ENCODE measurements around the gene APOM.

Gene APOM

GRCh38 chr6:31687860-31688693 is 32.4 kb downstream of the APOM start:
- H3K27me3 ChIP-seq (ENCODE audit: insufficient read depth, low read length), result no peaks in the 10 kb centered on the region
- H3K4me1 ChIP-seq (ENCODE audit: insufficient read depth, low read length), result no peaks in the 10 kb centered on the region
- H3K9ac ChIP-seq (ENCODE audit: low read depth, low read length), result no peak overlapping the region
- 83% methylated on average over 14 of the region's 14 CpGs for WGBS
- H3K27ac ChIP-seq (ENCODE audit: low read depth, low read length), result no peak overlapping the region
- H3K4me3 ChIP-seq (ENCODE audit: low read length), result no peak overlapping the region
- peaks cover 62% of the 10 kb centered on the region for H3K36me3 ChIP-seq (ENCODE audit: insufficient read depth, low read length)
- no peaks in the 10 kb centered on the region for H3K9me3 ChIP-seq (ENCODE audit: insufficient read depth, low read depth, low read length)

GRCh38 chr6:31689249-31690110 is 33.8 kb downstream of the APOM start:
- Histone ChIP-seq H3K36me3 (ENCODE audit: insufficient read depth, low read length) (peaks cover 73% of the 10 kb centered on the region), H3K4me1 (ENCODE audit: insufficient read depth, low read length) (no peaks in the 10 kb centered on the region), H3K27ac (ENCODE audit: low read depth, low read length) (no peak overlapping the region), H3K27me3 (ENCODE audit: insufficient read depth, low read length) (no peaks in the 10 kb centered on the region), H3K9ac (ENCODE audit: low read depth, low read length) (no peak overlapping the region), H3K4me3 (ENCODE audit: low read length) (no peak overlapping the region), H3K9me3 (ENCODE audit: insufficient read depth, low read depth, low read length) (no peaks in the 10 kb centered on the region)
- 89% methylated on average over 11 of the region's 11 CpGs for WGBS

GRCh38 chr6:31690231-31691077 is 34.8 kb downstream of the APOM start:
- H3K36me3 ChIP-seq (ENCODE audit: insufficient read depth, low read length), result peaks cover 81% of the 10 kb centered on the region
- no peak overlapping the region for H3K4me3 ChIP-seq (ENCODE audit: low read length)
- H3K9ac ChIP-seq (ENCODE audit: low read depth, low read length), result no peak overlapping the region
- no peak overlapping the region for H3K27ac ChIP-seq (ENCODE audit: low read depth, low read length)
- H3K9me3 ChIP-seq (ENCODE audit: insufficient read depth, low read depth, low read length), result no peaks in the 10 kb centered on the region
- H3K27me3 ChIP-seq (ENCODE audit: insufficient read depth, low read length), result no peaks in the 10 kb centered on the region
- no peaks in the 10 kb centered on the region for H3K4me1 ChIP-seq (ENCODE audit: insufficient read depth, low read length)
- whole genome bisulfite sequencing, result 71% methylated on average over 8 of the region's 10 CpGs

GRCh38 chr6:31691078-31691463 is 35.4 kb downstream of the APOM start:
- 94% methylated on average over 5 of the region's 6 CpGs for WGBS
- no peak overlapping the region for H3K9ac ChIP-seq (ENCODE audit: low read depth, low read length)
- no peak overlapping the region for H3K27ac ChIP-seq (ENCODE audit: low read depth, low read length)
- no peaks in the 10 kb centered on the region for H3K9me3 ChIP-seq (ENCODE audit: insufficient read depth, low read depth, low read length)
- no peak overlapping the region for H3K4me3 ChIP-seq (ENCODE audit: low read length)
- no peaks in the 10 kb centered on the region for H3K27me3 ChIP-seq (ENCODE audit: insufficient read depth, low read length)
- peaks cover 81% of the 10 kb centered on the region for H3K36me3 ChIP-seq (ENCODE audit: insufficient read depth, low read length)
- H3K4me1 ChIP-seq (ENCODE audit: insufficient read depth, low read length), result no peaks in the 10 kb centered on the region

DNA sequence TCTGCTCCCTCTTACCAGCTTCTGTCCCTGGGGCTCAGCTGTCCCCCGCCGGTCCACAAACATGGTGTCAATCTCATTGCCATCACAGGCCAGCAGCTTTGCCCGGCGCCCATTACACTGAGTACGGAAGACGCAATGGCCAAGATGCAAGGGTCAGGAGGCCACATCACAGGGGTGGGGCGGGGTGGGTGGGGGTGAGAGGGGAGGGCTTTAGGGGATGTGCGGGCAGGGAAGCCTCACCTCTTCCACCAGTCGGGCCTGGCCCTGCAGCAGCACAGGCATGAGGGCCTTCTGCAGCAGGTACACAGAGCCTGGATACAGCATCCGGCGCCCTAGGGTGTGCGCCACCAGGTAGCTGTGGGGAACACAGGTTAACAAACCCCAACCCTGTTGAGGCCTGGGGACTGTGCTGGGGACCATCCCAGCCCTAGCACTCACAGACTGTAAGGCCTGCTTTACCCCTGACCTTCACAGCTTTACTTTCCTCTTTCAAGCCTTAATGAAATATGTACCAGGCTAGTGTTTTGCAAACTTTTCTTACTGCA is 35.9 kb downstream of the APOM start:
- H3K27ac ChIP-seq (ENCODE audit: low read depth, low read length), result no peak overlapping the region
- H3K36me3 ChIP-seq (ENCODE audit: insufficient read depth, low read length), result peaks cover 77% of the 10 kb centered on the region
- no peaks in the 10 kb centered on the region for H3K9me3 ChIP-seq (ENCODE audit: insufficient read depth, low read depth, low read length)
- WGBS, result 93% methylated on average over 12 of the region's 12 CpGs
- H3K4me1 ChIP-seq (ENCODE audit: insufficient read depth, low read length), result no peaks in the 10 kb centered on the region
- H3K4me3 ChIP-seq (ENCODE audit: low read length), result no peak overlapping the region
- H3K9ac ChIP-seq (ENCODE audit: low read depth, low read length), result no peak overlapping the region
- H3K27me3 ChIP-seq (ENCODE audit: insufficient read depth, low read length), result no peaks in the 10 kb centered on the region

DNA sequence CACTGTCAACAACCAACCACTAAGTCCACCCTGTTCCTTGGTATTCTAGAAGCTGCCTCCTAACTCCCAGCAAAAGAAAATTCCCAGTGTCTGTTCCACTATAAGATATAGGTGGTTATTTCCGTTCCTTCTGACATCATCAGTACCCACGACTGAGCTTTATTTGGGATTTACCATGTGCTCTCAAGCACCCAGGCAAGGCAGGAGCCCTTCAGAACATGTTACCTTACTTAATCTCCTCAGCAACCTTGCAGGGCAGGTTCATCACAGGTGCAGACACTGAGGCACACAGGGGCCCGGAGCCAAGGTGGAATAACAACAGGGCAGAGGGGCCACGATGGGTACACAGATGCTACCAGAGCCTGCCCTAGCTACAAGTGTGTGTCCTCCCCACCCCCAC is 36.7 kb downstream of the APOM start:
- Histone ChIP-seq H3K9ac (ENCODE audit: low read depth, low read length) (no peak overlapping the region), H3K4me1 (ENCODE audit: insufficient read depth, low read length) (no peaks in the 10 kb centered on the region), H3K4me3 (ENCODE audit: low read length) (no peak overlapping the region), H3K36me3 (ENCODE audit: insufficient read depth, low read length) (peaks cover 77% of the 10 kb centered on the region), H3K27ac (ENCODE audit: low read depth, low read length) (no peak overlapping the region), H3K9me3 (ENCODE audit: insufficient read depth, low read depth, low read length) (no peaks in the 10 kb centered on the region), H3K27me3 (ENCODE audit: insufficient read depth, low read length) (no peaks in the 10 kb centered on the region)
- WGBS, result 96% methylated on average over 4 of the region's 4 CpGs

- no peaks in the 10 kb centered on the region for H3K27me3 ChIP-seq (ENCODE audit: insufficient read depth, low read length)
- 94% methylated on average over 9 of the region's 9 CpGs for WGBS
- H3K4me3 ChIP-seq (ENCODE audit: low read length), result no peak overlapping the region
- no peak overlapping the region for H3K27ac ChIP-seq (ENCODE audit: low read depth, low read length)
- no peaks in the 10 kb centered on the region for H3K9me3 ChIP-seq (ENCODE audit: insufficient read depth, low read depth, low read length)
- peaks cover 72% of the 10 kb centered on the region for H3K36me3 ChIP-seq (ENCODE audit: insufficient read depth, low read length)
- no peak overlapping the region for H3K9ac ChIP-seq (ENCODE audit: low read depth, low read length)
- no peaks in the 10 kb centered on the region for H3K4me1 ChIP-seq (ENCODE audit: insufficient read depth, low read length)
Observed at GRCh38 chr6:31692886-31693285, 37.2 kb downstream of the APOM start.

DNA sequence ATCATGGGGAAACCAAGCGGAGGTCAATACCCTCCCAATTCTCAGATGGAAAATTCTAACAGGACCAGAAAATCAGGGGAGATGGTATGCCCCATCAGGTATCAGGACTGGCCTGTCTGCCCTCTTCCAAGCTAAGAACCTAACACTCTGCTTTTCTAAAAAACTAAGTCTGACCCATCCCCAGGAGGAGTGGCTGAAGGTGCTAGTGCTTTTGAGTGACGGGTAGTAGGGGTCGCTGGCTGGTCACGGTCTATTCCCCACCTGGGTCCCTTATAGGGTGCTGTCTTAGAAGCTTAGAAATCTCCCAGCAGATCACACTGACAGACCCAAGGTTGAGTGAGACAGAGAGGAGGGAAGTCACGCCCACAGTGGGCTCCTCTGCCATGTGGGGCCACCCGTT is 37.8 kb downstream of the APOM start:
- Histone ChIP-seq H3K4me3 (ENCODE audit: low read length) (no peak overlapping the region), H3K4me1 (ENCODE audit: insufficient read depth, low read length) (no peaks in the 10 kb centered on the region), H3K9ac (ENCODE audit: low read depth, low read length) (no peak overlapping the region), H3K27ac (ENCODE audit: low read depth, low read length) (no peak overlapping the region), H3K36me3 (ENCODE audit: insufficient read depth, low read length) (peaks cover 66% of the 10 kb centered on the region), H3K9me3 (ENCODE audit: insufficient read depth, low read depth, low read length) (no peaks in the 10 kb centered on the region), H3K27me3 (ENCODE audit: insufficient read depth, low read length) (no peaks in the 10 kb centered on the region)
- WGBS, result 89% methylated on average over 6 of the region's 6 CpGs

- 95% methylated on average over 3 of the region's 3 CpGs for WGBS
- Histone ChIP-seq H3K9ac (ENCODE audit: low read depth, low read length) (no peak overlapping the region), H3K27me3 (ENCODE audit: insufficient read depth, low read length) (no peaks in the 10 kb centered on the region), H3K4me3 (ENCODE audit: low read length) (no peak overlapping the region), H3K4me1 (ENCODE audit: insufficient read depth, low read length) (0 out of 2 replicates have a peak, but pooled peaks cover 4% of the 10 kb centered on the region), H3K36me3 (ENCODE audit: insufficient read depth, low read length) (peaks cover 43% of the 10 kb centered on the region), H3K27ac (ENCODE audit: low read depth, low read length) (no peak overlapping the region), H3K9me3 (ENCODE audit: insufficient read depth, low read depth, low read length) (no peaks in the 10 kb centered on the region)
Observed at GRCh38 chr6:31697555-31697954, 41.9 kb downstream of the APOM start.

GRCh38 chr6:31700740-31701401 is 45.2 kb downstream of the APOM start:
- no peaks in the 10 kb centered on the region for H3K27me3 ChIP-seq (ENCODE audit: insufficient read depth, low read length)
- H3K9me3 ChIP-seq (ENCODE audit: insufficient read depth, low read depth, low read length), result no peaks in the 10 kb centered on the region
- no peak overlapping the region for H3K4me3 ChIP-seq (ENCODE audit: low read length)
- H3K4me1 ChIP-seq (ENCODE audit: insufficient read depth, low read length), result 0 out of 2 replicates have a peak, but pooled peaks cover 4% of the 10 kb centered on the region
- 93% methylated on average over 3 of the region's 5 CpGs for WGBS
- H3K27ac ChIP-seq (ENCODE audit: low read depth, low read length), result no peak overlapping the region
- no peak overlapping the region for H3K9ac ChIP-seq (ENCODE audit: low read depth, low read length)
- peaks cover 19% of the 10 kb centered on the region; the same call in 1 of the 2 replicates for H3K36me3 ChIP-seq (ENCODE audit: insufficient read depth, low read length)

Data from HUES64 (cell line).